Adrenal gland (tissue), 12 donors: ENCODE measurements around the gene HIVEP1. TPM values are rescaled to one million over a fixed set of nuclear protein-coding genes. Genes with fewer than 3 reads are reported as not detected.

ENCODE experiments used
- DNase-seq, 7 donors: peaks; one replicate each; pipeline ENCODE4 v3.0.0-alpha.2; 2019 to 2020
- H3K27ac ChIP-seq, 5 donors: fragments of 200-600 bp; sonication (generic) in 4 of 5; 1 replicate in 3 of 5; 2 replicates in 2 of 5; pipeline versions ENCODE4 v1.5.1 to v1.8.0; 2016 to 2020; ENCODE audit warnings: mild to moderate bottlenecking in 1 of 5
- H3K27me3 ChIP-seq: fragments of 200-600 bp; 2 replicates; pipeline ENCODE4 v1.8.0; 2021
- H3K36me3 ChIP-seq, 2 donors: fragments of 200-600 bp; replicated peaks in 1 of 2; 1 replicate in 1 of 2; 2 replicates in 1 of 2; pipeline versions ENCODE4 v1.5.1 to v1.8.0; 2018 to 2022
- H3K4me1 ChIP-seq, 2 donors: fragments of 200-600 bp; replicated peaks in 1 of 2; 1 replicate in 1 of 2; 2 replicates in 1 of 2; pipeline versions ENCODE4 v1.5.1 to v1.8.0; 2018 to 2021
- H3K4me3 ChIP-seq, 4 donors: fragments of 200-600 bp; sonication (generic) in 3 of 4; one replicate each; pipeline ENCODE4 v1.5.1; 2016 to 2018
- H3K9me3 ChIP-seq, 3 donors: fragments of 200-600 bp; sonication (generic) in 1 of 3; replicated peaks in 1 of 3; 1 replicate in 2 of 3; 2 replicates in 1 of 3; pipeline versions ENCODE4 v1.5.1 to v1.8.0; 2016 to 2021
- CTCF ChIP-seq, 6 experiments: fragments of 450-650 bp in 4 of 6; fragments of 200-600 bp in 2 of 6; sonication (generic) in 1 of 6; IDR thresholded peaks; 1 replicate in 5 of 6; 2 replicates in 1 of 6; pipeline versions ENCODE4 v1.5.1 to v1.8.0; 2016 to 2021; ENCODE audit warnings: antibody characterized with exemption in 6 of 6, mild to moderate bottlenecking in 2 of 6, moderate library complexity in 1 of 6
- POLR2A ChIP-seq, 2 donors: fragments of 450-650 bp; IDR thresholded peaks; one replicate each; pipeline ENCODE4 v1.6.1; 2017; ENCODE audit warnings: antibody characterized with exemption in 2 of 2, mild to moderate bottlenecking in 2 of 2, moderate library complexity in 1 of 2
- WGBS, 4 donors: extraction: QIAGEN DNeasy Blood & Tissue Kit in 2 of 4; methylation state at CpG; one replicate each; pipeline versions ENCODE4 v1.1.5 to v1.1.7; 2013 to 2017; 5-methylcytosine and 5-hydroxymethylcytosine counted together
- intact Hi-C, 2 donors: fragments of 100-400 bp; cut with DNase I; formaldehyde crosslinking; loops; one replicate each; pipeline versions ENCODE4 v1.14.1 to v1.15.0; 2022 to 2023
- polyA plus RNA-seq, 3 donors: library from polyadenylated mRNA; stranded (reverse); fragments of 200-250 nt in 2 of 3; fragments of 350-450 nt in 1 of 3; fragmentation: Illumina TruSeq in 1 of 3; extraction: RNeasy Lipid Tissue Mini Kit (QIAGEN cat#74804) in 1 of 3; gene quantifications; one replicate each; pipeline ENCODE4 v1.2.3, GENCODE V29; 2013 to 2014
- total RNA-seq, 9 donors: library from RNA; depleted of rRNA in 4 of 9; stranded (reverse); fragments of >200 nt in 4 of 9; fragments of 120-200 nt in 1 of 9; fragmentation: NEBNext Ultra II Directional in 1 of 9; extraction: Animal tissue kit (Norgen Biotek cat#: 25700) in 1 of 9; gene quantifications; one replicate each; pipeline versions ENCODE4 v1.1.0 to v1.2.4, GENCODE V29; 2013 to 2023
- donor health status: healthy with polysubstance abuse.
- donor health status: Bipolar disorder and iron deficiency.
- donor health status: DM: yes; HTN: yes; CAD: no.
- donor health status: DM: no; HTN: no; CAD: no.
- donor health status: DM: no; HTN: no; CAD: no.
- donor health status: DM: yes; HTN: yes; CAD: no.

The HIVEP1 gene
- total and polyA plus RNA-seq, 12 donors = 3.6 to 22.3 (median 11.9) TPM

DNA sequence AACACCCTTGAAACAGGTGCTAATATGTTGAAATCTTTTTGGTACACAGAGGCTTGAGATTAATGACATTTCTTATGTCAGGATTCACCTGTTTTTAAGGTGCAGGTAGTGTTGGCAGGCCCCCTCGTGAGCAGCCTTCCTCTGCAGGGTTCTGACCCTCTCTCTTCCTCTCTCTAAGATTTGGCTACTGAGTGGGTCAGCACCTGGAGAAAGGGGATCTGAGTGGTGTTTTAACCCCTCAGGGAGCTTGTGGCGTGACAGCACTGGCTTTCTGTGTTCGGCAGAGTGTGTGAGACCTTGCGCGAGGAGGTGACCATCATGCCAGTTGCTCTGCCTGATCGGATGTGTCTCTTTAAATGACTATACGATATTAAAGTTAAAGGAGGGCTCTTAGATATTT is 37.1 kb downstream of the HIVEP1 start:
- no peak overlapping the region for H3K27ac ChIP-seq
- TF ChIP-seq CTCF (IDR thresholded peaks at IDR 0.05) (no peak), POLR2A (IDR thresholded peaks at IDR 0.05) (no peak)
- H3K36me3 ChIP-seq = no peaks in the 10 kb centered on the region
- H3K4me3 ChIP-seq = no peak overlapping the region
- no peaks in the 10 kb centered on the region for H3K4me1 ChIP-seq
- no peaks in the 10 kb centered on the region for H3K9me3 ChIP-seq
- 87 to 96% (median 92%) methylated on average over 7 of the region's 7 CpGs for WGBS, 4 donors
- intact Hi-C loops = no loop called here
- no peak for DNase-seq
- H3K27me3 ChIP-seq = no peaks in the 10 kb centered on the region

GRCh38 chr6:12051861-12052368 is 39.8 kb downstream of the HIVEP1 start:
- Histone ChIP-seq H3K4me3 (no peak overlapping the region), H3K27ac (no peak overlapping the region), H3K4me1 (no peaks in the 10 kb centered on the region), H3K27me3 (no peaks in the 10 kb centered on the region), H3K9me3 (no peaks in the 10 kb centered on the region), H3K36me3 (no peaks in the 10 kb centered on the region)
- 77 to 84% (median 82%) methylated on average over 4 of the region's 4 CpGs for WGBS, 4 donors
- no peak for TF ChIP-seq CTCF (IDR thresholded peaks at IDR 0.05)
- TF ChIP-seq POLR2A (IDR thresholded peaks at IDR 0.05) = no peak
- no peak for DNase-seq
- intact Hi-C loops = no loop called here

GRCh38 chr6:12058172-12058961 is 46.3 kb downstream of the HIVEP1 start:
- DNase-seq = no peak
- TF ChIP-seq CTCF (IDR thresholded peaks at IDR 0.05) = no peak
- TF ChIP-seq POLR2A (IDR thresholded peaks at IDR 0.05) = no peak
- H3K4me3 ChIP-seq = no peak overlapping the region

DNA sequence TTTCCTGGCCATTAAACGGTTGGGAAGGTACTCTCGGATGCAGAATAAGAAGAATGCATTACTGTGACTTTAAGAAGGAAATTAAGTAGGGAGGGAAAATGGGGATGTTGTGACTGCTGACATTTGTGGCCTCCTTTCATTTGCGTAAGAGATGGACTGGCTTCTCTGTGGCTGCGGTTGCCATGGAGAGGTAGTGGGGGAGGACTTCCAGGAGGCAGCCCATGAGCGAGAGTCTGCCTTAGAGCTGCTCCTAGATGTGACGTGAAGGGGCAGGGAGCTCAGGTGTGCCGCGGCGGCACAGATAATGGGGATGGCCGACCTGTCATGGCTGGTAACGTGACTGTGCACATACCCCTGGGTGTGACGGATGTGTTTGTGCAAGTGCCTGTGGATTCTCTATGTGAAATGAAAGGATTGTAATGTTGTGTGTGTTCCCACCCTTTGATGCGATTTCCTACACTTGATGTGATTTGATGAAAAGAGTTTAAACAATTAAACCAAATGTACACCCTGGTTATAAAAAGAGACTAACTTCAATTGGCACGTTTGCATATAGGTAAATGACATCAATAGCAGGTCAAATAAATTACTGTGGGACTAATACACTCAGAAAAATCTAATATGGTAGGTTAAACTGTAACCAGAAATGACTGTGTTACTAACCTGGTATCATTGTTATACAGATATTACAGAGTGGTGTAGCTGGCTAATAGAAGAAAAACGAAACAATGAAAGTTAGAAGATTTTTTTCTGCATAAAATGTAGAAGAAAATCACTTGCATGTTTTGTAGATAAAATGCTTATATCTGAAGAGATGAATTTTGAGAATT is 48.9 kb downstream of the HIVEP1 start:
- Histone ChIP-seq H3K9me3 (no peaks in the 10 kb centered on the region), H3K27me3 (no peaks in the 10 kb centered on the region), H3K4me3 (no peak overlapping the region), H3K4me1 (peaks cover 0 to 5% of the 10 kb centered on the region in 2 donors), H3K36me3 (no peaks in the 10 kb centered on the region), H3K27ac (peak overlapping the region in 1 of 5 donors; percentile 6)
- TF ChIP-seq CTCF (IDR thresholded peaks at IDR 0.05) = no peak
- peak in 1 of 2 donors; percentile 29 for TF ChIP-seq POLR2A (IDR thresholded peaks at IDR 0.05)
- WGBS, 4 donors = 73 to 81% (median 75%) methylated on average over 15 of the region's 15 CpGs
- peak; percentile 20 to 90 (median 54) for DNase-seq
- intact Hi-C loops = no loop called here

More at GRCh38 chr6:12058172-12058961, 46.3 kb downstream of the HIVEP1 start:
- Histone ChIP-seq H3K36me3 (no peaks in the 10 kb centered on the region), H3K4me1 (no peaks in the 10 kb centered on the region), H3K27me3 (no peaks in the 10 kb centered on the region), H3K27ac (no peak overlapping the region), H3K9me3 (no peaks in the 10 kb centered on the region)
- intact Hi-C loops = no loop called here
- WGBS, 4 donors = 85 to 93% (median 91%) methylated on average over 5 of the region's 5 CpGs
